Urothelium cell line (cell line): Measurements from ENCODE around the gene CLDN20.
A peak's percentile ranks its signal among the peaks of the same experiment; 100 is the strongest.
"Not testable (repeated sequence)": the region's sequence is repeated elsewhere in the genome, so short reads cannot be mapped to it uniquely, and the experiment has no call there.

Source experiments
- DNase-seq: peaks from one replicate; pipeline ENCODE4 v3.0.0; 2011; ENCODE audit warnings: low spot score, mixed read lengths
- FAIRE-seq: peaks from 2 replicates; lab custom pipeline; 2011; peaks lifted over from hg19 to GRCh38; lab: Jason Lieb, UNC

CLDN20 gene

GRCh38 chr6:155268088-155268867 lies 4.5 kb downstream of the CLDN20 start:
- peak; percentile 37 for DNase-seq
- FAIRE-seq: not testable (repeated sequence)

- FAIRE-seq: no peak
- DNase-seq: no peak
Observed at GRCh38 chr6:155269765-155270164, 6.0 kb downstream of the CLDN20 start.

GRCh38 chr6:155270561-155271091 lies 6.8 kb downstream of the CLDN20 start:
- FAIRE-seq: no peak
- no peak for DNase-seq

- FAIRE-seq: no peak
- no peak for DNase-seq
Observed at GRCh38 chr6:155271145-155271544, 7.3 kb downstream of the CLDN20 start.

- FAIRE-seq (no peak), DNase-seq (no peak)
Observed at GRCh38 chr6:155272353-155273232, 8.8 kb downstream of the CLDN20 start.

- no peak for FAIRE-seq
- DNase-seq: peak; percentile 50
Observed at GRCh38 chr6:155273431-155273830, 9.6 kb downstream of the CLDN20 start.

GRCh38 chr6:155274106-155274505 lies 10.3 kb downstream of the CLDN20 start:
- no peak for FAIRE-seq
- DNase-seq: no peak

GRCh38 chr6:155274533-155274932 lies 10.7 kb downstream of the CLDN20 start:
- DNase-seq: peak; percentile 25
- FAIRE-seq: no peak

- peak; percentile 20 for FAIRE-seq
- no peak for DNase-seq
Observed at GRCh38 chr6:155275808-155276480, 12.1 kb downstream of the CLDN20 start.

- FAIRE-seq: no peak
Observed at GRCh38 chr6:155276638-155277037, 12.8 kb downstream of the CLDN20 start.

GRCh38 chr6:155278319-155279049 lies 14.7 kb downstream of the CLDN20 start:
- DNase-seq: no peak
- no peak for FAIRE-seq

More at GRCh38 chr6:155276638-155277037, 12.8 kb downstream of the CLDN20 start:
- no peak for DNase-seq

- no peak for DNase-seq
- no peak for FAIRE-seq
Observed at GRCh38 chr6:155284775-155285174, 21.0 kb downstream of the CLDN20 start.

GRCh38 chr6:155287762-155288161 lies 23.9 kb downstream of the CLDN20 start:
- DNase-seq: no peak
- no peak for FAIRE-seq

- FAIRE-seq: no peak
- no peak for DNase-seq
Observed at GRCh38 chr6:155290491-155290890, 26.7 kb downstream of the CLDN20 start.

GRCh38 chr6:155291291-155291690 lies 27.5 kb downstream of the CLDN20 start:
- FAIRE-seq (no peak), DNase-seq (no peak)

GRCh38 chr6:155292711-155293110 lies 28.9 kb downstream of the CLDN20 start:
- FAIRE-seq: no peak

GRCh38 chr6:155297669-155298068 lies 33.9 kb downstream of the CLDN20 start:
- FAIRE-seq (no peak), DNase-seq (no peak)

More at GRCh38 chr6:155292711-155293110, 28.9 kb downstream of the CLDN20 start:
- no peak for DNase-seq

GRCh38 chr6:155301867-155302266 lies 38.1 kb downstream of the CLDN20 start:
- no peak for DNase-seq
- FAIRE-seq: no peak

- no peak for FAIRE-seq
- no peak for DNase-seq
Observed at GRCh38 chr6:155303361-155303870, 39.6 kb downstream of the CLDN20 start.

- no peak for DNase-seq
- FAIRE-seq: no peak
Observed at GRCh38 chr6:155306958-155307357, 43.1 kb downstream of the CLDN20 start.
